ENCODE results near the gene CEP128. TPM values are rescaled to one million over a fixed set of nuclear protein-coding genes. Genes with fewer than 3 reads are reported as not detected.

The CEP128 gene
- total and polyA plus RNA-seq, 2 experiments from 2014 or later: 7.6 to 17.6 TPM

DNA sequence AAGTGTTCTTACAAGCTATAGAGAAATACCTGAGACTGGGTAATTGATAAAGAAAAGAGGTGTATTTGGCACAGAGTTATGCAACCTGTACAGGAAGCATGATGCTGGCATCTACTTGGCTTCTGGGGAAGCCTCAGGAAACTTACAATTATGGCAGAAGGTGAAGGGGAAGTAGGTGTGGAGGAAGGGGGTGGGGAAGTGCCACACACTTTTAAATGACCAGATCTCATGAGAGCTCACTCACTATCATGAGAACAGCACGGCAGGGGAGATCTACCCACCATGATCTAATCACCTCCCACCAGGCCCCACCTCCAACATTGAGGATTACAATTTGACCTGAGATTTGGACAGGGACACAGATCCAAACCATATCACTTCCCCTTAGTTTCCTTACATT lies 46.7 kb upstream of the CEP128 start:
- H3K4me3 ChIP-seq: no peak overlapping the region
- Mint-ChIP-seq H3K4me3 (no peak overlapping the region), H3K36me3 (ENCODE audit: low read depth) (no peaks in the 10 kb centered on the region), H3K27ac (no peak overlapping the region), H3K4me1 (no peaks in the 10 kb centered on the region), H3K27me3 (ENCODE audit: insufficient read depth, low read depth, poor library complexity) (no peaks in the 10 kb centered on the region), H3K9me3 (no peaks in the 10 kb centered on the region)
- no peaks in the 10 kb centered on the region for H3K27me3 ChIP-seq (ENCODE audit: insufficient read depth)
- H3K27ac ChIP-seq (ENCODE audit: low read depth): no peak overlapping the region
- H3K4me2 ChIP-seq: no peak overlapping the region
- no peaks in the 10 kb centered on the region for H4K20me1 ChIP-seq (replicated peaks; ENCODE audit: insufficient read depth)
- H3F3A ChIP-seq (replicated peaks; ENCODE audit: low read depth): no peaks in the 10 kb centered on the region
- no peak for DNase-seq (ENCODE audit: low spot score)
- TF ChIP-seq, protein P1, sequence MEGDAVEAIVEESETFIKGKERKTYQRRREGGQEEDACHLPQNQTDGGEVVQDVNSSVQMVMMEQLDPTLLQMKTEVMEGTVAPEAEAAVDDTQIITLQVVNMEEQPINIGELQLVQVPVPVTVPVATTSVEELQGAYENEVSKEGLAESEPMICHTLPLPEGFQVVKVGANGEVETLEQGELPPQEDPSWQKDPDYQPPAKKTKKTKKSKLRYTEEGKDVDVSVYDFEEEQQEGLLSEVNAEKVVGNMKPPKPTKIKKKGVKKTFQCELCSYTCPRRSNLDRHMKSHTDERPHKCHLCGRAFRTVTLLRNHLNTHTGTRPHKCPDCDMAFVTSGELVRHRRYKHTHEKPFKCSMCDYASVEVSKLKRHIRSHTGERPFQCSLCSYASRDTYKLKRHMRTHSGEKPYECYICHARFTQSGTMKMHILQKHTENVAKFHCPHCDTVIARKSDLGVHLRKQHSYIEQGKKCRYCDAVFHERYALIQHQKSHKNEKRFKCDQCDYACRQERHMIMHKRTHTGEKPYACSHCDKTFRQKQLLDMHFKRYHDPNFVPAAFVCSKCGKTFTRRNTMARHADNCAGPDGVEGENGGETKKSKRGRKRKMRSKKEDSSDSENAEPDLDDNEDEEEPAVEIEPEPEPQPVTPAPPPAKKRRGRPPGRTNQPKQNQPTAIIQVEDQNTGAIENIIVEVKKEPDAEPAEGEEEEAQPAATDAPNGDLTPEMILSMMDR (conservative IDR thresholded peaks at IDR 0.05; ENCODE audit: low read depth in 2 of 2): no peak
- TF ChIP-seq, protein P2, sequence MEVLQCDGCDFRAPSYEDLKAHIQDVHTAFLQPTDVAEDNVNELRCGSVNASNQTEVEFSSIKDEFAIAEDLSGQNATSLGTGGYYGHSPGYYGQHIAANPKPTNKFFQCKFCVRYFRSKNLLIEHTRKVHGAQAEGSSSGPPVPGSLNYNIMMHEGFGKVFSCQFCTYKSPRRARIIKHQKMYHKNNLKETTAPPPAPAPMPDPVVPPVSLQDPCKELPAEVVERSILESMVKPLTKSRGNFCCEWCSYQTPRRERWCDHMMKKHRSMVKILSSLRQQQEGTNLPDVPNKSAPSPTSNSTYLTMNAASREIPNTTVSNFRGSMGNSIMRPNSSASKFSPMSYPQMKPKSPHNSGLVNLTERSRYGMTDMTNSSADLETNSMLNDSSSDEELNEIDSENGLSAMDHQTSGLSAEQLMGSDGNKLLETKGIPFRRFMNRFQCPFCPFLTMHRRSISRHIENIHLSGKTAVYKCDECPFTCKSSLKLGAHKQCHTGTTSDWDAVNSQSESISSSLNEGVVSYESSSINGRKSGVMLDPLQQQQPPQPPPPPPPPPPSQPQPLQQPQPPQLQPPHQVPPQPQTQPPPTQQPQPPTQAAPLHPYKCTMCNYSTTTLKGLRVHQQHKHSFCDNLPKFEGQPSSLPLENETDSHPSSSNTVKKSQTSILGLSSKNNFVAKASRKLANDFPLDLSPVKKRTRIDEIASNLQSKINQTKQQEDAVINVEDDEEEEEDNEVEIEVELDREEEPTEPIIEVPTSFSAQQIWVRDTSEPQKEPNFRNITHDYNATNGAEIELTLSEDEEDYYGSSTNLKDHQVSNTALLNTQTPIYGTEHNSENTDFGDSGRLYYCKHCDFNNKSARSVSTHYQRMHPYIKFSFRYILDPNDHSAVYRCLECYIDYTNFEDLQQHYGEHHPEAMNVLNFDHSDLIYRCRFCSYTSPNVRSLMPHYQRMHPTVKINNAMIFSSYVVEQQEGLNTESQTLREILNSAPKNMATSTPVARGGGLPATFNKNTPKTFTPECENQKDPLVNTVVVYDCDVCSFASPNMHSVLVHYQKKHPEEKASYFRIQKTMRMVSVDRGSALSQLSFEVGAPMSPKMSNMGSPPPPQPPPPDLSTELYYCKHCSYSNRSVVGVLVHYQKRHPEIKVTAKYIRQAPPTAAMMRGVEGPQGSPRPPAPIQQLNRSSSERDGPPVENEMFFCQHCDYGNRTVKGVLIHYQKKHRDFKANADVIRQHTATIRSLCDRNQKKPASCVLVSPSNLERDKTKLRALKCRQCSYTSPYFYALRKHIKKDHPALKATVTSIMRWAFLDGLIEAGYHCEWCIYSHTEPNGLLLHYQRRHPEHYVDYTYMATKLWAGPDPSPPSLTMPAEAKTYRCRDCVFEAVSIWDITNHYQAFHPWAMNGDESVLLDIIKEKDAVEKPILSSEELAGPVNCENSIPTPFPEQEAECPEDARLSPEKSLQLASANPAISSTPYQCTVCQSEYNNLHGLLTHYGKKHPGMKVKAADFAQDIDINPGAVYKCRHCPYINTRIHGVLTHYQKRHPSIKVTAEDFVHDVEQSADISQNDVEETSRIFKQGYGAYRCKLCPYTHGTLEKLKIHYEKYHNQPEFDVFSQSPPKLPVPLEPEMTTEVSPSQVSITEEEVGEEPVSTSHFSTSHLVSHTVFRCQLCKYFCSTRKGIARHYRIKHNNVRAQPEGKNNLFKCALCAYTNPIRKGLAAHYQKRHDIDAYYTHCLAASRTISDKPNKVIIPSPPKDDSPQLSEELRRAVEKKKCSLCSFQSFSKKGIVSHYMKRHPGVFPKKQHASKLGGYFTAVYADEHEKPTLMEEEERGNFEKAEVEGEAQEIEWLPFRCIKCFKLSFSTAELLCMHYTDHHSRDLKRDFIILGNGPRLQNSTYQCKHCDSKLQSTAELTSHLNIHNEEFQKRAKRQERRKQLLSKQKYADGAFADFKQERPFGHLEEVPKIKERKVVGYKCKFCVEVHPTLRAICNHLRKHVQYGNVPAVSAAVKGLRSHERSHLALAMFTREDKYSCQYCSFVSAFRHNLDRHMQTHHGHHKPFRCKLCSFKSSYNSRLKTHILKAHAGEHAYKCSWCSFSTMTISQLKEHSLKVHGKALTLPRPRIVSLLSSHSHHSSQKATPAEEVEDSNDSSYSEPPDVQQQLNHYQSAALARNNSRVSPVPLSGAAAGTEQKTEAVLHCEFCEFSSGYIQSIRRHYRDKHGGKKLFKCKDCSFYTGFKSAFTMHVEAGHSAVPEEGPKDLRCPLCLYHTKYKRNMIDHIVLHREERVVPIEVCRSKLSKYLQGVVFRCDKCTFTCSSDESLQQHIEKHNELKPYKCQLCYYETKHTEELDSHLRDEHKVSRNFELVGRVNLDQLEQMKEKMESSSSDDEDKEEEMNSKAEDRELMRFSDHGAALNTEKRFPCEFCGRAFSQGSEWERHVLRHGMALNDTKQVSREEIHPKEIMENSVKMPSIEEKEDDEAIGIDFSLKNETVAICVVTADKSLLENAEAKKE (CRISPR knock-in tag; IDR thresholded peaks at IDR 0.05): no peak
- TF ChIP-seq STAT1 (IDR thresholded peaks at IDR 0.05; ENCODE audit: unreplicated experiment) (no peak), EZH2 (IDR thresholded peaks at IDR 0.05; ENCODE audit: low read depth, unreplicated experiment) (no peak), ZNF114 (CRISPR knock-in tag; IDR thresholded peaks at IDR 0.05) (no peak), CREB1 (CRISPR knock-in tag; IDR thresholded peaks at IDR 0.05; ENCODE audit: low read depth) (no peak), JUNB (IDR thresholded peaks at IDR 0.05; ENCODE audit: unreplicated experiment) (no peak), EZH2phosphoT487 (IDR thresholded peaks at IDR 0.05; ENCODE audit: unreplicated experiment) (no peak), NANOG (IDR thresholded peaks at IDR 0.05; ENCODE audit: borderline replicate concordance) (no peak), POLR2AphosphoS5 (IDR thresholded peaks at IDR 0.05; ENCODE audit: low read depth) (no peak), ZNF331 (CRISPR knock-in tag; IDR thresholded peaks at IDR 0.05; ENCODE audit: low read depth) (no peak)
- TF ChIP-seq, protein P3, sequence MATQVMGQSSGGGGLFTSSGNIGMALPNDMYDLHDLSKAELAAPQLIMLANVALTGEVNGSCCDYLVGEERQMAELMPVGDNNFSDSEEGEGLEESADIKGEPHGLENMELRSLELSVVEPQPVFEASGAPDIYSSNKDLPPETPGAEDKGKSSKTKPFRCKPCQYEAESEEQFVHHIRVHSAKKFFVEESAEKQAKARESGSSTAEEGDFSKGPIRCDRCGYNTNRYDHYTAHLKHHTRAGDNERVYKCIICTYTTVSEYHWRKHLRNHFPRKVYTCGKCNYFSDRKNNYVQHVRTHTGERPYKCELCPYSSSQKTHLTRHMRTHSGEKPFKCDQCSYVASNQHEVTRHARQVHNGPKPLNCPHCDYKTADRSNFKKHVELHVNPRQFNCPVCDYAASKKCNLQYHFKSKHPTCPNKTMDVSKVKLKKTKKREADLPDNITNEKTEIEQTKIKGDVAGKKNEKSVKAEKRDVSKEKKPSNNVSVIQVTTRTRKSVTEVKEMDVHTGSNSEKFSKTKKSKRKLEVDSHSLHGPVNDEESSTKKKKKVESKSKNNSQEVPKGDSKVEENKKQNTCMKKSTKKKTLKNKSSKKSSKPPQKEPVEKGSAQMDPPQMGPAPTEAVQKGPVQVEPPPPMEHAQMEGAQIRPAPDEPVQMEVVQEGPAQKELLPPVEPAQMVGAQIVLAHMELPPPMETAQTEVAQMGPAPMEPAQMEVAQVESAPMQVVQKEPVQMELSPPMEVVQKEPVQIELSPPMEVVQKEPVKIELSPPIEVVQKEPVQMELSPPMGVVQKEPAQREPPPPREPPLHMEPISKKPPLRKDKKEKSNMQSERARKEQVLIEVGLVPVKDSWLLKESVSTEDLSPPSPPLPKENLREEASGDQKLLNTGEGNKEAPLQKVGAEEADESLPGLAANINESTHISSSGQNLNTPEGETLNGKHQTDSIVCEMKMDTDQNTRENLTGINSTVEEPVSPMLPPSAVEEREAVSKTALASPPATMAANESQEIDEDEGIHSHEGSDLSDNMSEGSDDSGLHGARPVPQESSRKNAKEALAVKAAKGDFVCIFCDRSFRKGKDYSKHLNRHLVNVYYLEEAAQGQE (IDR thresholded peaks at IDR 0.05; ENCODE audit: unreplicated experiment): no peak
- TF ChIP-seq, protein P4, sequence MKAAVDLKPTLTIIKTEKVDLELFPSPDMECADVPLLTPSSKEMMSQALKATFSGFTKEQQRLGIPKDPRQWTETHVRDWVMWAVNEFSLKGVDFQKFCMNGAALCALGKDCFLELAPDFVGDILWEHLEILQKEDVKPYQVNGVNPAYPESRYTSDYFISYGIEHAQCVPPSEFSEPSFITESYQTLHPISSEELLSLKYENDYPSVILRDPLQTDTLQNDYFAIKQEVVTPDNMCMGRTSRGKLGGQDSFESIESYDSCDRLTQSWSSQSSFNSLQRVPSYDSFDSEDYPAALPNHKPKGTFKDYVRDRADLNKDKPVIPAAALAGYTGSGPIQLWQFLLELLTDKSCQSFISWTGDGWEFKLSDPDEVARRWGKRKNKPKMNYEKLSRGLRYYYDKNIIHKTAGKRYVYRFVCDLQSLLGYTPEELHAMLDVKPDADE (IDR thresholded peaks at IDR 0.05): no peak
- no peaks in the 10 kb centered on the region for H3K79me2 ChIP-seq (replicated peaks; ENCODE audit: insufficient read depth)
- H3K9me2 ChIP-seq (ENCODE audit: insufficient read depth): no peaks in the 10 kb centered on the region
- H2AFZ ChIP-seq: no peak overlapping the region
- H3K4me1 ChIP-seq (ENCODE audit: insufficient read depth): no peaks in the 10 kb centered on the region
- no peaks in the 10 kb centered on the region for H3K36me3 ChIP-seq (ENCODE audit: insufficient read depth)
- ATAC-seq: no peak
